Activated CD8-positive, alpha-beta T cell treated with anti-CD3 and anti-CD28 coated beads, Interleukin-2, amount 10 ng/mL, durations not matched to agents 7 days and 5 days (primary cell): ENCODE measurements around the gene ZNF521. TPM values are rescaled to one million over a fixed set of nuclear protein-coding genes. Genes with fewer than 3 reads are reported as not detected.

ENCODE experiments used
- ATAC-seq: fragments of 150-1000 bp; cut with Tn5 transposase; one replicate; pipeline ENCODE4 v1.10.0; 2021; ENCODE audit warnings: moderate library complexity
- CTCF ChIA-PET: fragments of 350-600 bp; sonication (Branson Sonifier 250); formaldehyde crosslinking; loops from one replicate; lab custom pipeline; 2021; ENCODE audit warnings: antibody characterized with exemption; lab: Charles Lee
- POLR2A ChIA-PET: fragments of 350-600 bp; sonication (Branson Sonifier 250); formaldehyde crosslinking; loops from one replicate; lab custom pipeline; 2021; ENCODE audit warnings: antibody characterized with exemption; lab: Charles Lee
- DNase-seq: peaks from one replicate; pipeline ENCODE4 v3.0.0-alpha.2; 2020
- H3K27ac Mint-ChIP-seq: one replicate; pipeline ENCODE4 v1.8.0; 2021; ENCODE audit warnings: mild to moderate bottlenecking, mixed read lengths
- H3K27me3 Mint-ChIP-seq: one replicate; pipeline ENCODE4 v1.8.0; 2021; ENCODE audit warnings: low read depth, mixed read lengths
- H3K36me3 Mint-ChIP-seq: one replicate; pipeline ENCODE4 v1.8.0; 2021; ENCODE audit warnings: low read depth, mixed read lengths
- H3K4me1 Mint-ChIP-seq: one replicate; pipeline ENCODE4 v1.8.0; 2021; ENCODE audit warnings: low read depth, mixed read lengths
- H3K4me3 Mint-ChIP-seq: one replicate; pipeline ENCODE4 v1.8.0; 2021; ENCODE audit warnings: mild to moderate bottlenecking, mixed read lengths
- H3K9me3 Mint-ChIP-seq: one replicate; pipeline ENCODE4 v1.8.0; 2022; ENCODE audit warnings: mixed read lengths; ENCODE audit not compliant: insufficient read depth
- total RNA-seq, 2 experiments: library from RNA; stranded (reverse); gene quantifications; one replicate each; pipeline ENCODE4 v1.2.3, GENCODE V29; 2021

Gene ZNF521
- total RNA-seq, 2 experiments from 2014 or later = not detected

GRCh38 chr18:25081001-25081400 lies 271.0 kb downstream of the ZNF521 start:
- Mint-ChIP-seq H3K9me3 (no peaks in the 10 kb centered on the region), H3K27me3 (no peaks in the 10 kb centered on the region), H3K4me1 (no peaks in the 10 kb centered on the region), H3K4me3 (no peak overlapping the region), H3K36me3 (no peaks in the 10 kb centered on the region), H3K27ac (no peak overlapping the region)
- POLR2A ChIA-PET = no interaction called here
- CTCF ChIA-PET = no interaction called here
- no peak for ATAC-seq
- no peak for DNase-seq

- Mint-ChIP-seq H3K36me3 (no peaks in the 10 kb centered on the region), H3K27me3 (no peaks in the 10 kb centered on the region), H3K4me3 (no peak overlapping the region), H3K9me3 (no peaks in the 10 kb centered on the region), H3K4me1 (no peaks in the 10 kb centered on the region), H3K27ac (no peak overlapping the region)
- ATAC-seq (no peak), DNase-seq (no peak)
- CTCF ChIA-PET = no interaction called here
- POLR2A ChIA-PET = no interaction called here
Observed at GRCh38 chr18:25080211-25080610, 271.8 kb downstream of the ZNF521 start.

DNA sequence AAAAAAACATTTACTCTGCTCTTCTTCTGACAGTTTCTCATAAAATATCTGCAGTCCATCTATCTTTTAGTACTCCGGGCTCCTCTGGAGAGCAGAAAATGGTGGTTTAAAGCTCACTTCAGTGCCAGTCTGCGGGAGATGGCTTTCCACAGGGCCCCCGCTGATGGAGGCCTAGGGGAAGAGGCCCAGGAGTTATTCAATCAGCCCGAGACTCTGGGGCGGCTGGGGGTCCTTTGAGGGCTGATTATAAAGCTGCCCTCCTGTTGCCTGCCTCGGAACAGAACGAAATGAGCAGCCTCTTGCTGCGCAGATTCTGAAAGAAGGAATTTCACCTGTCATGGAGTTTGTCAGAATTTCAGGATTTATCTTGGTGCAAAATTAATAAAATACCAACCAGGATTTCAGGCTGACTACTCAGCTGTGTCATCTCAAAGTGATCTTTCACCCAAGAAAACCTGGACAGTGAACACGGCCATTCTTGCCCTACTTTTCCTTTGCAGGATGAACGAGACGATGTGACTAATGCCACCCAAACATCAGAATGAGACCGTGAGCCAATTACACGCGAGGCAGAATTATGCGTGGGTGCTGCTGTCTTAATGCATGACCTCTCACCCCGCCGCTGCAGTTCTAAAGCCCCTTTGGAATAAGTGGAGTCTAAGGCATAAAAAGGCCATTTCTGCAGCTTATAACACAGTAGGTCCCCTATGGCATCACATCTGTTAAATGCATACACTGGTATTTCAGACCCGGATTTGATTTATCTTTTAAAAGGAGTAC lies 273.8 kb downstream of the ZNF521 start:
- Mint-ChIP-seq H3K27ac (no peak overlapping the region), H3K36me3 (no peaks in the 10 kb centered on the region), H3K9me3 (no peaks in the 10 kb centered on the region), H3K27me3 (no peaks in the 10 kb centered on the region), H3K4me3 (no peak overlapping the region), H3K4me1 (no peaks in the 10 kb centered on the region)
- ChIA-PET CTCF (no interaction called here), POLR2A (no interaction called here)
- ATAC-seq (no peak), DNase-seq (no peak)

DNA sequence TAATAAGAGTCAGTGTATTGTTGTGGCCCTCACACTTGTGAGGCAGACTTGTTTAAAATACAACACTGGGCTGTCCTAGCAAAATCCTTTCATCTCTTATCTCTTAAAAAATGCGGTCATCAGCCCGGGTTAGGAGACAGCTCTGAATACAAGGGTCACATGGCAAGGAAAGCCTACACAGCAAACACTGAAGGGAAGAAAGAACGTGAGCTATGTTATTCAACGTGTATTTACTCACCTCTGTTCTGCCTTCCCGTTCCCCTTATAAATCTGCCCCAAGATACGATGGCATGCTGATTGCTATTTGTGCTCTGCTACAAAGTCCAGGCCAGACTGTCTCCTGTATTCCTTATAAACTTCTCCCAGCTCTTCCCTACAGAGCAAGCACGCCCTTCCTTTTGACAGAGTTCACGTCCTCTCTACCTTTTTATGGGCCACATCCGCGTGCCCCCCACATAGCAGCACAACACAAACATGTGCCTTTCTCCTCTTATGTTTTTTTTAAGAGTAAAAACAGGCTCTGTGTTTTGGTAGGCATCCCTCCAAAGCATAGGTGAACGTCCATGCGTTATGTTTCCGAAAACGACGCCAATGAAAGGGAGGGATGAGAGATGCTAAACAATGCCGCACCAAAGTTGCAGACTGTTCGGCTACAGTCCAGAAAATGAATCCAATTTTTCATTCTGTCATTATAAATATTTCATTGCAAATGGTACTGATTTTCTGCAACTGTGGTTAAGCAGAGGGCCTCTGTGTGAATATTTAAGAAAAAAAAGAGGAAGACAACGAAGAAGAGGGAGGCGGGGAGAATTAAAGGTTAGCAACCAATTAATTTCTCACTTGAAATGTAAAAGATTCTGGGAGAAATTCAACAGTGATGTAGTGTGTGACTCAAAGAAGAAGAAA lies 274.7 kb downstream of the ZNF521 start:
- H3K9me3 Mint-ChIP-seq = no peaks in the 10 kb centered on the region
- H3K4me1 Mint-ChIP-seq = no peaks in the 10 kb centered on the region
- DNase-seq (no peak), ATAC-seq (no peak)
- ChIA-PET CTCF (no interaction called here), POLR2A (no interaction called here)
- H3K27me3 Mint-ChIP-seq = no peaks in the 10 kb centered on the region
- H3K27ac Mint-ChIP-seq = no peak overlapping the region
- H3K4me3 Mint-ChIP-seq = no peak overlapping the region
- no peaks in the 10 kb centered on the region for H3K36me3 Mint-ChIP-seq

GRCh38 chr18:25075783-25076182 lies 276.2 kb downstream of the ZNF521 start:
- no peak for DNase-seq
- Mint-ChIP-seq H3K36me3 (no peaks in the 10 kb centered on the region), H3K4me1 (no peaks in the 10 kb centered on the region), H3K4me3 (no peak overlapping the region), H3K9me3 (no peaks in the 10 kb centered on the region), H3K27me3 (no peaks in the 10 kb centered on the region), H3K27ac (no peak overlapping the region)
- ChIA-PET POLR2A (no interaction called here), CTCF (no interaction called here)
- no peak for ATAC-seq

- ChIA-PET CTCF (no interaction called here), POLR2A (no interaction called here)
- Mint-ChIP-seq H3K27ac (no peak overlapping the region), H3K4me3 (no peak overlapping the region), H3K4me1 (no peaks in the 10 kb centered on the region), H3K9me3 (no peaks in the 10 kb centered on the region), H3K27me3 (no peaks in the 10 kb centered on the region), H3K36me3 (no peaks in the 10 kb centered on the region)
- ATAC-seq (no peak), DNase-seq (no peak)
Observed at GRCh38 chr18:25075331-25075730, 276.6 kb downstream of the ZNF521 start.

GRCh38 chr18:25074925-25075324 lies 277.0 kb downstream of the ZNF521 start:
- DNase-seq (no peak), ATAC-seq (no peak)
- ChIA-PET POLR2A (no interaction called here), CTCF (no interaction called here)
- Mint-ChIP-seq H3K4me1 (no peaks in the 10 kb centered on the region), H3K27me3 (no peaks in the 10 kb centered on the region), H3K9me3 (no peaks in the 10 kb centered on the region), H3K27ac (no peak overlapping the region), H3K4me3 (no peak overlapping the region), H3K36me3 (no peaks in the 10 kb centered on the region)

- H3K4me3 Mint-ChIP-seq = no peak overlapping the region
- POLR2A ChIA-PET = no interaction called here
- ATAC-seq (no peak), DNase-seq (no peak)
- no peak overlapping the region for H3K27ac Mint-ChIP-seq
- CTCF ChIA-PET = no interaction called here
- no peaks in the 10 kb centered on the region for H3K36me3 Mint-ChIP-seq
- no peaks in the 10 kb centered on the region for H3K4me1 Mint-ChIP-seq
- H3K9me3 Mint-ChIP-seq = no peaks in the 10 kb centered on the region
- H3K27me3 Mint-ChIP-seq = no peaks in the 10 kb centered on the region
Observed at GRCh38 chr18:25072205-25072604, 279.8 kb downstream of the ZNF521 start.

- ChIA-PET CTCF (no interaction called here), POLR2A (no interaction called here)
- DNase-seq = no peak
- ATAC-seq = no peak
- no peaks in the 10 kb centered on the region for H3K9me3 Mint-ChIP-seq
- H3K4me1 Mint-ChIP-seq = no peaks in the 10 kb centered on the region
- H3K36me3 Mint-ChIP-seq = no peaks in the 10 kb centered on the region
- no peak overlapping the region for H3K27ac Mint-ChIP-seq
- no peaks in the 10 kb centered on the region for H3K27me3 Mint-ChIP-seq
- no peak overlapping the region for H3K4me3 Mint-ChIP-seq
Observed at GRCh38 chr18:25067275-25068025, 284.5 kb downstream of the ZNF521 start.

- ChIA-PET CTCF (no interaction called here), POLR2A (no interaction called here)
- Mint-ChIP-seq H3K27ac (no peak overlapping the region), H3K27me3 (no peaks in the 10 kb centered on the region), H3K4me1 (no peaks in the 10 kb centered on the region), H3K9me3 (no peaks in the 10 kb centered on the region), H3K4me3 (no peak overlapping the region), H3K36me3 (no peaks in the 10 kb centered on the region)
- ATAC-seq = no peak
- DNase-seq = no peak
Observed at GRCh38 chr18:25066516-25066915, 285.4 kb downstream of the ZNF521 start.

DNA sequence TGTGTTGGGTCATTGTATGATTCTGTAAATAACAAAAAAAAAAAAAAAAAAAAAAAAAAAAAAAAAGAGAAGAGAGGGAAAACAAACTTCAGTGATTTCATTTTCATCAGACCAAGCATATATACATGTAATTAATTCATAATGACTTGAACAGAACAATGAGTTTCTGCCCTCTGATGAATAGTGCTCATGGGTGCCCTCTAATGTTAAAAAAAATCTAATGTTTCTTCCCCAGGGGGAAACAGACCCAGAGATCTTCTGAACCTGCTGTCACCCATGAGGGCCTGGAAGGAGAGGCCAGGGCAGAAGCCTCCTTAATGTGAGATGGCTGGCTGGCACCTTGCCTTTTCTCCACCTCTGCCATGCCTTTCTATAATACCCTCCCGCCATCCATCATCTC lies 289.2 kb downstream of the ZNF521 start:
- H3K4me1 Mint-ChIP-seq = no peaks in the 10 kb centered on the region
- DNase-seq (no peak), ATAC-seq (no peak)
- POLR2A ChIA-PET = no interaction called here
- CTCF ChIA-PET = no interaction called here
- no peak overlapping the region for H3K4me3 Mint-ChIP-seq
- H3K9me3 Mint-ChIP-seq = no peaks in the 10 kb centered on the region
- no peak overlapping the region for H3K27ac Mint-ChIP-seq
- no peaks in the 10 kb centered on the region for H3K27me3 Mint-ChIP-seq
- H3K36me3 Mint-ChIP-seq = no peaks in the 10 kb centered on the region

GRCh38 chr18:25061395-25061794 lies 290.6 kb downstream of the ZNF521 start:
- ChIA-PET CTCF (no interaction called here), POLR2A (no interaction called here)
- no peak for DNase-seq
- Mint-ChIP-seq H3K9me3 (no peaks in the 10 kb centered on the region), H3K4me1 (no peaks in the 10 kb centered on the region), H3K27ac (no peak overlapping the region), H3K4me3 (no peak overlapping the region), H3K27me3 (no peaks in the 10 kb centered on the region), H3K36me3 (no peaks in the 10 kb centered on the region)
- no peak for ATAC-seq
